BLaER1 treated with 17β-estradiol and CSF1 and Interleukin-3, amounts not matched to agents 10 nM and 100 nM (cell line): Measurements from ENCODE around the gene UBE2I.

Experiments used
- H3K27ac ChIP-seq, 11 experiments: shearing (Covaris generic); formaldehyde crosslinking; 2 replicates each; pipeline ENCODE4 v1.8.1; 2022
- H3K27me3 ChIP-seq, 11 experiments: shearing (Covaris generic); formaldehyde crosslinking; 2 replicates each; pipeline ENCODE4 v1.8.1; 2022
- H3K36me3 ChIP-seq, 11 experiments: shearing (Covaris generic); formaldehyde crosslinking; 2 replicates each; pipeline ENCODE4 v1.8.1; 2022
- H3K4me1 ChIP-seq, 10 experiments: shearing (Covaris generic); formaldehyde crosslinking; 2 replicates each; pipeline ENCODE4 v1.8.1; 2022
- H3K4me2 ChIP-seq, 11 experiments: shearing (Covaris generic); formaldehyde crosslinking; 2 replicates each; pipeline ENCODE4 v1.8.1; 2022
- H3K4me3 ChIP-seq, 10 experiments: shearing (Covaris generic); formaldehyde crosslinking; 2 replicates each; pipeline ENCODE4 v1.8.1; 2022
- H3K9ac ChIP-seq, 11 experiments: shearing (Covaris generic); formaldehyde crosslinking; 2 replicates each; pipeline ENCODE4 v1.8.1; 2022
- H3K9me3 ChIP-seq, 11 experiments: shearing (Covaris generic); formaldehyde crosslinking; replicated peaks in 1 of 11; 2 replicates each; pipeline ENCODE4 v1.8.1; 2022
- H4K20me1 ChIP-seq, 11 experiments: shearing (Covaris generic); formaldehyde crosslinking; 2 replicates each; pipeline ENCODE4 v1.8.1; 2022
- Cebpa-rat ChIP-seq, 11 experiments: shearing (Covaris generic); IDR thresholded peaks; 2 replicates each; pipeline ENCODE4 v1.8.1; 2022

The UBE2I gene

GRCh38 chr16:1308977-1309885, at the start of gene UBE2I:
UBE2I (plus strand) TSS chr16:1309636; CDS start chr16:1314031, 4,395 bp downstream.
- peaks cover 26 to 39% (median 33%) of the 10 kb centered on the region in 11 experiments for H3K36me3 ChIP-seq
- H3K9ac ChIP-seq, result peak within 1 kb of the TSS; percentile 99 to 100 (median 100)
- H3K9me3 ChIP-seq, result no peaks in the 10 kb centered on the region
- H3K4me2 ChIP-seq, result peak within 1 kb of the TSS; percentile 93 to 100 (median 98)
- H3K27me3 ChIP-seq, result no peaks in the 10 kb centered on the region
- peaks cover 44 to 47% (median 45%) of the 10 kb centered on the region in 11 experiments for H4K20me1 ChIP-seq
- TF ChIP-seq Cebpa-rat (IDR thresholded peaks at IDR 0.05), result no peak
- peak within 1 kb of the TSS; percentile 100 for H3K27ac ChIP-seq
- H3K4me3 ChIP-seq, result peak within 1 kb of the TSS; percentile 84 to 100 (median 98)
- H3K4me1 ChIP-seq, result peaks cover 45 to 59% (median 52%) of the 10 kb centered on the region in 10 experiments

DNA sequence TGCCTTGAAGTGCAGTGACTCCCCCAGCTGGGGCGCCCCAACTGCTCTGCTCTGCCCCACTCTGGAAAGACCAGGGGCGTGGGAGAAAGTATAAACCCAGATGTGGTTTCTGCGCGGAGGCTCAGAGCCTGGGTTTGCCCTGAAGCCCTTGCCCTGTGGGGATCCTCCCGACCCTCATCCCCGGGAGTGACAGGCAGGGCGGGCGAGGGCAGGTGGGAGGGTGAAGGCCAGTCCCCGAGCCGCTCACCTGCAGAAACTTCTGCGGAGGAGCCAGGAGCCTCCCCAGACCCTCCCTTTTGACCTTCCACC, 49.7 kb upstream of the UBE2I start:
- Histone ChIP-seq H3K9me3 (peaks cover 0 to 3% (median 0%) of the 10 kb centered on the region in 11 experiments; a peak in 2 of 22 replicates), H3K36me3 (no peaks in the 10 kb centered on the region), H4K20me1 (peaks cover 0 to 66% (median 24%) of the 10 kb centered on the region in 11 experiments; a peak in 15 of 22 replicates), H3K9ac (no peak overlapping the region), H3K4me3 (no peak overlapping the region), H3K27ac (no peak overlapping the region), H3K4me1 (peaks cover 0 to 27% (median 18%) of the 10 kb centered on the region in 10 experiments; a peak in 13 of 20 replicates), H3K27me3 (peaks cover 64 to 79% (median 72%) of the 10 kb centered on the region in 11 experiments), H3K4me2 (peak overlapping the region in 1 of 11 experiments; percentile 47; a peak in 2 of 22 replicates)
- no peak for TF ChIP-seq Cebpa-rat (IDR thresholded peaks at IDR 0.05)

DNA sequence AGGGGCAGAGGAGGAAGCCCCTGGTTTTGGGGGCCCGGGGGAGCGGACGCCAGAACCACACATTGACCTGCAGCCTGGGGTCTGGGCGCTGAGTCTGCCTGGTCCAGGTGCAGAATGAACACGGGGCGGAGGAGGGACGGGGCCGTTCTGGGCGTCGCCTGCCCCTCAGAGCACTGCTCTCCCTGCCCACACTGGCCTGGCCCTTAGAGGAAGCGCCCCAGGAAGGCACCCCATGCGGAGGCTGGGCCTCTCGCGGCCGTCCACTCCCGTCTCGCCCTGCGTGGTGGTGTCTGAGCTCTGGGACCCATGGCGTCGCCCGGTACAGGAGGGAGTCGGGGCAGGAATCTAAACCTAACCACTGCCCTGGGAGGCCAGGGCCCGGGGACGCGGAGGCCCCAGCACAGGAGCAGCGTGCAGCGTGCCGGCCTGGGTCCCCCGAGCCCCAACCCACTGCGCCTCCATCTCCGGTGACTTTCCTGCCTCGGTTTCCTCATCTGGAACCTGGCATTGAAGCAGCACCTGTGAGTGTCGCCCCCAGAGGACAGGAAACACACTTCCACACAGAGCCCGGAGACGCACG, 49.2 kb upstream of the UBE2I start:
- H3K27me3 ChIP-seq, result peaks cover 64 to 79% (median 72%) of the 10 kb centered on the region in 11 experiments
- H3K9ac ChIP-seq, result no peak overlapping the region
- peaks cover 0 to 7% (median 0%) of the 10 kb centered on the region in 11 experiments; a peak in 2 of 22 replicates for H3K9me3 ChIP-seq
- H3K36me3 ChIP-seq, result no peaks in the 10 kb centered on the region
- H3K4me2 ChIP-seq, result no peak overlapping the region
- H3K4me1 ChIP-seq, result peaks cover 0 to 26% (median 18%) of the 10 kb centered on the region in 10 experiments; a peak in 13 of 20 replicates
- peaks cover 0 to 66% (median 24%) of the 10 kb centered on the region in 11 experiments; a peak in 15 of 22 replicates for H4K20me1 ChIP-seq
- no peak for TF ChIP-seq Cebpa-rat (IDR thresholded peaks at IDR 0.05)
- H3K4me3 ChIP-seq, result no peak overlapping the region
- H3K27ac ChIP-seq, result no peak overlapping the region

DNA sequence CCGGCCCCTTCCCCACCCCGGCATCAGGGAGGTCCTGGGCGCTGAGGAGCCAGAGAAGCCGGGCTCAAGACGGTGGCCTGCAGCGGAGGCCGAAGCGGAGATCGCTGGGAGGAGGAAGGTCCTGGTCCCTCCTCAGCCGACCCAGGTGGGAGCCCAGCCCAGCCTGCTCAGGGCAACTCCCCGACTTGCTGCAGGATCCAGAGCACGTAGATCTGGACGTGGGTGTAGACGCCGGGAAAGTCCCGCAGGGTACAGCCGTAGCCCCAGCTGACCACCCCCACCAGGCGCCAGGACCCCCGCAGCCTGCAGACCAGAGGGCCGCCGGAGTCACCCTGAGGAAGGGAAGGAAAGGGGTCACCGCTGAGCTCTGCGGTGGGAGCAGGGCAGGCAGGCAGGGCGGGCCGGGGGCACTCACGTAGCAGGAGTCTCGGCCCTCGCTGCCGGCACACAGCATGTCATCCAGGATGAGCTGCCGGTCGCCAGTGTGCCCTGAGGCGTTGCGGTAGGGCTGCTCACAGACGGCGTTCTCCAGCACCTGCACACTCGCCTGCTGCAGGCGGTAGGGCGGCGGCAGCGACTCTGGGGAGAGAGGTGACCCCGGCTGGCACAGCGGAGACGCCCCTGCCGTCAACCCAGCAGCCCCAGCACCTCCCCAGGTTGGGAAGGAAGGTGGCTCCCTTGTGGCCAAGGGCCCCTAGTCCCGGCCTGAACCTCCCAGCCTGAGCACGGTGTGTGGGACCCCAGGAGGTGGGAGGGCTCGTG, 48.1 kb upstream of the UBE2I start:
- Histone ChIP-seq H3K27me3 (peaks cover 64 to 84% (median 72%) of the 10 kb centered on the region in 11 experiments), H3K36me3 (no peaks in the 10 kb centered on the region), H4K20me1 (peaks cover 0 to 69% (median 24%) of the 10 kb centered on the region in 11 experiments; a peak in 15 of 22 replicates), H3K27ac (no peak overlapping the region), H3K9ac (no peak overlapping the region; a peak in 1 of 22 replicates), H3K4me1 (peaks cover 0 to 15% (median 12%) of the 10 kb centered on the region in 10 experiments; a peak in 10 of 20 replicates), H3K9me3 (peaks cover 0 to 7% (median 0%) of the 10 kb centered on the region in 11 experiments; a peak in 2 of 22 replicates), H3K4me3 (no peak overlapping the region), H3K4me2 (0 out of 22 replicates have a peak overlapping the region, but pooled peaks of 1 of the 11 experiments have one; percentile 18)
- TF ChIP-seq Cebpa-rat (IDR thresholded peaks at IDR 0.05), result no peak

GRCh38 chr16:1262210-1262845, 47.1 kb upstream of the UBE2I start:
- no peak for TF ChIP-seq Cebpa-rat (IDR thresholded peaks at IDR 0.05)
- H3K9me3 ChIP-seq, result peaks cover 0 to 7% (median 0%) of the 10 kb centered on the region in 11 experiments; a peak in 2 of 22 replicates

GRCh38 chr16:1262846-1263221, 46.6 kb upstream of the UBE2I start:
- TF ChIP-seq Cebpa-rat (IDR thresholded peaks at IDR 0.05), result no peak
- Histone ChIP-seq H3K4me1 (peaks cover 0 to 14% (median 11%) of the 10 kb centered on the region in 10 experiments; a peak in 9 of 20 replicates), H3K36me3 (no peaks in the 10 kb centered on the region), H3K27me3 (peaks cover 53 to 69% (median 59%) of the 10 kb centered on the region in 11 experiments), H3K4me2 (no peak overlapping the region), H4K20me1 (peaks cover 0 to 60% (median 24%) of the 10 kb centered on the region in 11 experiments; a peak in 15 of 22 replicates), H3K9ac (no peak overlapping the region), H3K4me3 (no peak overlapping the region), H3K27ac (no peak overlapping the region), H3K9me3 (peaks cover 0 to 7% (median 0%) of the 10 kb centered on the region in 11 experiments; a peak in 2 of 22 replicates)

More at GRCh38 chr16:1262210-1262845, 47.1 kb upstream of the UBE2I start:
- Histone ChIP-seq H3K4me1 (peaks cover 0 to 14% (median 11%) of the 10 kb centered on the region in 10 experiments; a peak in 9 of 20 replicates), H3K27me3 (peaks cover 58 to 74% (median 64%) of the 10 kb centered on the region in 11 experiments), H3K4me2 (no peak overlapping the region), H3K9ac (no peak overlapping the region), H3K36me3 (no peaks in the 10 kb centered on the region), H4K20me1 (peaks cover 0 to 65% (median 24%) of the 10 kb centered on the region in 11 experiments; a peak in 15 of 22 replicates), H3K4me3 (no peak overlapping the region), H3K27ac (no peak overlapping the region)

DNA sequence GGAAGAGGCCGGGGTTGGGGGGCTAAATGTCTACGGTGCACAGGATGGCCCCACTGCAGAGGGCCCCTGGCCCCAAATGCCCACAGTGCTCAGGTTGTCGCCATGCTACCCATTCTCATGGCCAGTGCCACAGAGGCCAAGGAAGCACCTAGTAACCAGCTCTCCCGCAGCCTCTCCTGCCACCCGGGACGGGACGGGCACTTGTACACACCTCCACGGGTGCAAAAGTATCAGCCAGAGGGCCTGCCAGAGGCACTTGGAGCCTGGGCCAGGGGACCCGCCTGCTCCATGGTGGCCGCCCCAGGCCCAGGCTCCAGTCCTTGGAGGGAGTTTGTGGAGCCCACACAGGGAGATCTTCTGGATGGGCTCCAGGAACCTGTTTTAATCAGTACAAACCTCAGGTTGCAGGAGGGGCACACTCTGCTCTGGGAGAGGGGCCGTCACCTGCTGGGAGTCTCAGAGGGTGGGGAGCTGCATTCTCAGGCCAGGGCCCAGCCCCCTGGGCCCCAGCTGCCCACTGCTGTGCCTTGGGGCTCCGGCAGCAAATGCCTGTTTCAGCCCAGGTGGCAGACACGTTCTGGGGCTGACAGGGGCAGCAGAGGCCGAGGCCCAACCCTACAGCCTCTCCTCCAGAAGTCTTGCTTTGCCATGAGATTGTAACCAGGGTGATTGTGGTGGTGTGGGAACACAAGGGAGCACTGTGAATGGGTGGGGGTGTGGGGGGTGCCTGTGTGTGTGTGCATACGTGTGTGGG, 45.7 kb upstream of the UBE2I start:
- Histone ChIP-seq H3K9me3 (peaks cover 0 to 7% (median 0%) of the 10 kb centered on the region in 11 experiments; a peak in 2 of 22 replicates), H4K20me1 (peaks cover 0 to 56% (median 22%) of the 10 kb centered on the region in 11 experiments; a peak in 15 of 22 replicates), H3K4me2 (no peak overlapping the region), H3K4me1 (peaks cover 0 to 14% (median 11%) of the 10 kb centered on the region in 10 experiments; a peak in 9 of 20 replicates), H3K4me3 (no peak overlapping the region), H3K27ac (no peak overlapping the region), H3K9ac (no peak overlapping the region), H3K36me3 (no peaks in the 10 kb centered on the region), H3K27me3 (peaks cover 47 to 61% (median 52%) of the 10 kb centered on the region in 11 experiments)
- TF ChIP-seq Cebpa-rat (IDR thresholded peaks at IDR 0.05), result no peak
